Suppressor macrophage (primary cell): Measurements from ENCODE around the gene BATF3.

Experiments
- DNase-seq, 4 experiments: peaks; one replicate each; pipeline ENCODE4 v3.0.0-alpha.2; 2020 to 2022

Gene BATF3

GRCh38 chr1:212684521-212685090, 15.0 kb downstream of the BATF3 start:
- no peak for DNase-seq

GRCh38 chr1:212684076-212684475, 15.6 kb downstream of the BATF3 start:
- no peak for DNase-seq

- peak; percentile 83 to 91 (median 90) for DNase-seq
Observed at GRCh38 chr1:212683357-212683722, 16.3 kb downstream of the BATF3 start.

GRCh38 chr1:212680680-212681389, 18.8 kb downstream of the BATF3 start:
- no peak for DNase-seq

GRCh38 chr1:212678456-212679410, 20.9 kb downstream of the BATF3 start:
- peak in 3 of 4 experiments; percentile 41 to 68 (median 58) for DNase-seq

GRCh38 chr1:212677573-212677972, 22.1 kb downstream of the BATF3 start:
- DNase-seq: no peak

GRCh38 chr1:212677136-212677535, 22.5 kb downstream of the BATF3 start:
- DNase-seq: no peak

GRCh38 chr1:212675675-212676074, 24.0 kb downstream of the BATF3 start:
- DNase-seq: no peak

- no peak for DNase-seq
Observed at GRCh38 chr1:212674872-212675271, 24.8 kb downstream of the BATF3 start.

- DNase-seq: peak; percentile 91 to 97 (median 94)
Observed at GRCh38 chr1:212671342-212672031, 28.2 kb downstream of the BATF3 start.

- no peak for DNase-seq
Observed at GRCh38 chr1:212670882-212671281, 28.8 kb downstream of the BATF3 start.

GRCh38 chr1:212670301-212670700, 29.3 kb downstream of the BATF3 start:
- DNase-seq: no peak

- no peak for DNase-seq
Observed at GRCh38 chr1:212669600-212669999, 30.0 kb downstream of the BATF3 start.

- peak; percentile 66 to 86 (median 76) for DNase-seq
Observed at GRCh38 chr1:212669102-212669501, 30.5 kb downstream of the BATF3 start.

- no peak for DNase-seq
Observed at GRCh38 chr1:212668477-212668876, 31.2 kb downstream of the BATF3 start.

GRCh38 chr1:212667223-212668139, 32.2 kb downstream of the BATF3 start:
- peak; percentile 72 to 90 (median 82) for DNase-seq

GRCh38 chr1:212666116-212666775, 33.4 kb downstream of the BATF3 start:
- DNase-seq: no peak

GRCh38 chr1:212665241-212666115, 34.2 kb downstream of the BATF3 start:
- DNase-seq: peak; percentile 84 to 93 (median 90)

GRCh38 chr1:212664409-212665199, 35.0 kb downstream of the BATF3 start:
- DNase-seq: no peak
